Coronary artery (tissue), 2 donors: ENCODE data around the gene APOB.

Experiments
- DNase-seq: peaks from one replicate; pipeline ENCODE4 v3.0.0-alpha.2; 2017; ENCODE audit warnings: low spot score
- H3K27ac ChIP-seq, 2 donors: fragments of 200-600 bp; sonication (generic); one replicate each; pipeline ENCODE4 v1.5.1; 2016 to 2019
- H3K4me3 ChIP-seq: fragments of 200-600 bp; sonication (generic); 2 replicates; pipeline ENCODE4 v1.5.1; 2016; ENCODE audit warnings: mild to moderate bottlenecking, moderate library complexity
- TF ChIP-seq, protein P1 (sequence below): fragments of 200-600 bp; sonication (generic); IDR thresholded peaks from one replicate; pipeline ENCODE4 v1.5.1; 2019; ENCODE audit warnings: antibody characterized with exemption

The APOB gene

GRCh38 chr2:20983844-20984243 lies 60.0 kb downstream of the APOB start:
- Histone ChIP-seq H3K27ac (no peak overlapping the region), H3K4me3 (no peak overlapping the region)
- TF ChIP-seq, protein P1, sequence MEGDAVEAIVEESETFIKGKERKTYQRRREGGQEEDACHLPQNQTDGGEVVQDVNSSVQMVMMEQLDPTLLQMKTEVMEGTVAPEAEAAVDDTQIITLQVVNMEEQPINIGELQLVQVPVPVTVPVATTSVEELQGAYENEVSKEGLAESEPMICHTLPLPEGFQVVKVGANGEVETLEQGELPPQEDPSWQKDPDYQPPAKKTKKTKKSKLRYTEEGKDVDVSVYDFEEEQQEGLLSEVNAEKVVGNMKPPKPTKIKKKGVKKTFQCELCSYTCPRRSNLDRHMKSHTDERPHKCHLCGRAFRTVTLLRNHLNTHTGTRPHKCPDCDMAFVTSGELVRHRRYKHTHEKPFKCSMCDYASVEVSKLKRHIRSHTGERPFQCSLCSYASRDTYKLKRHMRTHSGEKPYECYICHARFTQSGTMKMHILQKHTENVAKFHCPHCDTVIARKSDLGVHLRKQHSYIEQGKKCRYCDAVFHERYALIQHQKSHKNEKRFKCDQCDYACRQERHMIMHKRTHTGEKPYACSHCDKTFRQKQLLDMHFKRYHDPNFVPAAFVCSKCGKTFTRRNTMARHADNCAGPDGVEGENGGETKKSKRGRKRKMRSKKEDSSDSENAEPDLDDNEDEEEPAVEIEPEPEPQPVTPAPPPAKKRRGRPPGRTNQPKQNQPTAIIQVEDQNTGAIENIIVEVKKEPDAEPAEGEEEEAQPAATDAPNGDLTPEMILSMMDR = no peak
- DNase-seq = no peak

GRCh38 chr2:20982861-20983260 lies 61.0 kb downstream of the APOB start:
- DNase-seq = no peak
- H3K4me3 ChIP-seq = no peak overlapping the region
- TF ChIP-seq, protein P1 = no peak
- no peak overlapping the region for H3K27ac ChIP-seq

DNA sequence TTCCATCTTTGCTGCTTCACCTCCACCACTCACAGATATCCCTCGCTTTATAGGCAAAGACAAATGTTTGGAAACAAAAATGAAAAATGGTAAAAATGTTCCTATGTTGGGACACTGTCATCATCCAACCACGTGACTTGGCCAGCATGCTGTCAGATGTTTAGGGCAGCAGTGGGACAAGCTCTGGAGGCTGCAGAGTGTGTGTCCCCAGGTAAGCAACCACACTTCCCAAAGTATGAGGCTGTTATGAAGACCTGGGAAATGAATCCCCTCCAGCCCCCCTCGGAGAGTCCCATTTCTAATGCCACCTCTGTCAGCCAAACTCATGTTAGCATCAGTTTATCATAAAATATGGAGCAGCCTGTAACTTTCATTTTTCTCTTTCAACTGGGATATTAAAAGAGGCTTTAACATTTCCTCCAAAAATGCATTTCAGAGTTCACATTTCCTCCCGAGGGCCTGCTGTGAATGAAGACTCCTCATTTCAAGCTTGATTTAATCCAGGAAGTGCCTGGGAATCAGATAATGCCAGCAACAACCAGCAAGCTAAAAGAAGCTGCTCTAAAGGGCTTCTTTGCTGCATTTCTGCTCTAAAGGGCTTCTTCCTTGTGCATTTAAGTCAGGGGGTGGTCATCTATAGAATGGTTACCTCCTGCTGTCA lies 66.2 kb downstream of the APOB start:
- no peak for DNase-seq
- no peak overlapping the region for H3K4me3 ChIP-seq
- peak overlapping the region in 1 of 2 donors; percentile 9 for H3K27ac ChIP-seq
- TF ChIP-seq, protein P1 = no peak

DNA sequence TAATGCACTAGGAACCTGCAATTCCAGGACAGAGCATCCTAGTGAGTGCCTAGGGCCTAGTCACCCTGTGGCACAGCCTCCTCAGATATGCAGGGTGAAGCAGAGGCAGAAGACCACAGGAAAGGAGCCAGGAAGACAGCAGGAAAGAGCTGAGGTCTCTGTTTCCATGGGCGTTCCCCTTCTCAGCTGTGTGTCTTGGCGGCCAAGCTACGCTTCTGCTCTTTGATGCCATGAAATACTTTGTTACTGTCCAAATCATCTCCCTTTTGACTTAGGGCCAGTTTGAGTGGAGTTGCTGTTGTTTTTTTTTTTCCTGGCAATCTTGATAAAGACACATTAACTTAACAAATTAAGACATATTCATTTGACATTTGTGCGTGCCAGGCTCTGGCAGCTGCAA lies 67.3 kb downstream of the APOB start:
- TF ChIP-seq, protein P1 = no peak
- H3K27ac ChIP-seq = no peak overlapping the region
- DNase-seq = no peak
- no peak overlapping the region for H3K4me3 ChIP-seq

- DNase-seq = no peak
- Histone ChIP-seq H3K4me3 (no peak overlapping the region), H3K27ac (peak overlapping the region; percentile 30 to 85)
- TF ChIP-seq, protein P1 = no peak
Observed at GRCh38 chr2:20972792-20973565, 70.9 kb downstream of the APOB start.

DNA sequence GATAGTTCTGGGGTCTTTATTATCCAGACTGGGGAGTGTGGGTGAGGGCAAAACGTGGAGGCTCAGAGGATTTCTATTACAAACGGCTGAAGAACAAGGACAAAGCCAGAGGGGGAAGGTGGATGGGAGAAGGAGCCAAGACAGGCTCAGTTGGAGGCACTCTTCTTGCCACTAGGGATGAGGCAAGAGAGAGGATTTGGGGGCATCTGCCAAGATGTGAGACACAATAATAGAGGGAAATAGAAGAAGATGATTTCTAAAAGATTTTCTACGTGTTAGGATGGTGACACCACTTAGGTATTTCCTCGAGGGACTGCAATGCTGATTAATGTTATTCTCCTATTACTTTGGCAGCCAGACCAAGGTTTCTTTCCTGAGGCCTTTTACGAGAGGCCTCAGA lies 71.8 kb downstream of the APOB start:
- DNase-seq = no peak
- Histone ChIP-seq H3K4me3 (no peak overlapping the region), H3K27ac (peak overlapping the region in 1 of 2 donors; percentile 85)
- TF ChIP-seq, protein P1 = no peak

- DNase-seq = no peak
- TF ChIP-seq, protein P1 = no peak
- Histone ChIP-seq H3K4me3 (no peak overlapping the region), H3K27ac (no peak overlapping the region)
Observed at GRCh38 chr2:20970068-20970467, 73.8 kb downstream of the APOB start.
